GM12891 (cell line): ENCODE data around the gene VSTM2L.
"Not testable (repeated sequence)": the region's sequence is repeated elsewhere in the genome, so short reads cannot be mapped to it uniquely, and the experiment has no call there.

ENCODE experiments used
- DNase-seq: peaks from one replicate; pipeline ENCODE4 v3.0.0; 2011; ENCODE audit warnings: low spot score; ENCODE audit not compliant: insufficient read length
- FAIRE-seq: peaks from 2 replicates; lab custom pipeline; 2011; peaks lifted over from hg19 to GRCh38; lab: Jason Lieb, UNC
- PAX5 ChIP-seq: IDR thresholded peaks from 2 replicates; pipeline ENCODE4 v1.6.1; 2011; ENCODE audit warnings: low read length, moderate library complexity, mild to moderate bottlenecking; ENCODE audit not compliant: insufficient read depth, severe bottlenecking
- POLR2A ChIP-seq: IDR thresholded peaks from 2 replicates; pipeline ENCODE4 v1.6.1; 2011; ENCODE audit warnings: low read depth, low read length, control low read depth
- POLR2AphosphoS5 ChIP-seq: IDR thresholded peaks from 2 replicates; pipeline ENCODE4 v1.6.1; 2011; ENCODE audit warnings: low read depth, low read length, control low read depth
- POU2F2 ChIP-seq: IDR thresholded peaks from 2 replicates; pipeline ENCODE4 v1.6.1; 2011; ENCODE audit warnings: low read depth, mild to moderate bottlenecking, control low read depth, low read length, moderate library complexity
- SPI1 ChIP-seq: IDR thresholded peaks from 2 replicates; pipeline ENCODE4 v1.6.1; 2011; ENCODE audit warnings: low read depth, low read length, control low read depth
- TAF1 ChIP-seq: IDR thresholded peaks from 2 replicates; pipeline ENCODE4 v1.6.1; 2011; ENCODE audit warnings: low read depth, low read length, control low read depth

VSTM2L gene

GRCh38 chr20:37958856-37959520, 56.1 kb downstream of the VSTM2L start:
- TF ChIP-seq SPI1: no peak
- FAIRE-seq: no peak
- DNase-seq: no peak

DNA sequence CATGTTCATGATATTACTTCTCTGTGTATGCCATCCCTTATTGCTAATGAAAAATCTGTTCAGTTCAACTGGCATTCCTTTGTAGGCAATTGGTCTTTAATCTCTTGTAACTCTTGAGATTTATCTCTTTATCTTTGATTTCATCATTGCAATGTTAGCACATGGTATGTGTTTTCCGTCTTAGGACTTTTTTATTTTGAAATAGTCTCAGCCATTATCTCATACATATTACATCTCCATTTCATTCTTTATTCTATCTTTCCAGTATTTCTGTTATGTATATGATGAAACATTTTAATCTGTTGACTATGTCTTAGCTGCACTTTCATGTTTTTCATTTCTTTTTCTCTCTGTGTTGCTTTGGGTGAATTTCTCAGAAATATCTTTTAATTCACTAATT, 58.1 kb downstream of the VSTM2L start:
- TF ChIP-seq POU2F2: no peak
- TF ChIP-seq POLR2AphosphoS5: no peak
- no peak for TF ChIP-seq POLR2A
- no peak for TF ChIP-seq PAX5
- TF ChIP-seq TAF1: no peak
- no peak for TF ChIP-seq SPI1
- no peak for DNase-seq
- no peak for FAIRE-seq

GRCh38 chr20:37963483-37963882, 60.6 kb downstream of the VSTM2L start:
- FAIRE-seq, DNase-seq: not testable (repeated sequence)

- FAIRE-seq (no peak), DNase-seq (no peak)
- TF ChIP-seq TAF1 (no peak), PAX5 (no peak), POLR2A (no peak), SPI1 (no peak), POU2F2 (no peak), POLR2AphosphoS5 (no peak)
Observed at GRCh38 chr20:37968841-37969401, 66.0 kb downstream of the VSTM2L start.

- DNase-seq (no peak), FAIRE-seq (no peak)
Observed at GRCh38 chr20:37969949-37970855, 67.3 kb downstream of the VSTM2L start.

GRCh38 chr20:37970856-37971245, 67.9 kb downstream of the VSTM2L start:
- TF ChIP-seq POU2F2: no peak
- TF ChIP-seq POLR2AphosphoS5: no peak
- TF ChIP-seq POLR2A: no peak
- TF ChIP-seq TAF1: no peak
- TF ChIP-seq SPI1: no peak
- TF ChIP-seq PAX5: no peak
- FAIRE-seq: no peak
- no peak for DNase-seq

More at GRCh38 chr20:37969949-37970855, 67.3 kb downstream of the VSTM2L start:
- TF ChIP-seq TAF1: no peak
- TF ChIP-seq POLR2AphosphoS5: no peak
- no peak for TF ChIP-seq POLR2A
- TF ChIP-seq POU2F2: no peak
- TF ChIP-seq PAX5: no peak
- TF ChIP-seq SPI1: no peak

GRCh38 chr20:37971561-37972127, 68.7 kb downstream of the VSTM2L start:
- TF ChIP-seq POU2F2: no peak
- no peak for TF ChIP-seq POLR2A
- TF ChIP-seq SPI1: no peak
- no peak for TF ChIP-seq POLR2AphosphoS5
- TF ChIP-seq PAX5: no peak
- no peak for DNase-seq
- FAIRE-seq: no peak

- TF ChIP-seq TAF1 (no peak), SPI1 (no peak), POLR2AphosphoS5 (no peak), POU2F2 (no peak), PAX5 (no peak), POLR2A (no peak)
- FAIRE-seq: no peak
- no peak for DNase-seq
Observed at GRCh38 chr20:37972256-37973058, 69.5 kb downstream of the VSTM2L start.

DNA sequence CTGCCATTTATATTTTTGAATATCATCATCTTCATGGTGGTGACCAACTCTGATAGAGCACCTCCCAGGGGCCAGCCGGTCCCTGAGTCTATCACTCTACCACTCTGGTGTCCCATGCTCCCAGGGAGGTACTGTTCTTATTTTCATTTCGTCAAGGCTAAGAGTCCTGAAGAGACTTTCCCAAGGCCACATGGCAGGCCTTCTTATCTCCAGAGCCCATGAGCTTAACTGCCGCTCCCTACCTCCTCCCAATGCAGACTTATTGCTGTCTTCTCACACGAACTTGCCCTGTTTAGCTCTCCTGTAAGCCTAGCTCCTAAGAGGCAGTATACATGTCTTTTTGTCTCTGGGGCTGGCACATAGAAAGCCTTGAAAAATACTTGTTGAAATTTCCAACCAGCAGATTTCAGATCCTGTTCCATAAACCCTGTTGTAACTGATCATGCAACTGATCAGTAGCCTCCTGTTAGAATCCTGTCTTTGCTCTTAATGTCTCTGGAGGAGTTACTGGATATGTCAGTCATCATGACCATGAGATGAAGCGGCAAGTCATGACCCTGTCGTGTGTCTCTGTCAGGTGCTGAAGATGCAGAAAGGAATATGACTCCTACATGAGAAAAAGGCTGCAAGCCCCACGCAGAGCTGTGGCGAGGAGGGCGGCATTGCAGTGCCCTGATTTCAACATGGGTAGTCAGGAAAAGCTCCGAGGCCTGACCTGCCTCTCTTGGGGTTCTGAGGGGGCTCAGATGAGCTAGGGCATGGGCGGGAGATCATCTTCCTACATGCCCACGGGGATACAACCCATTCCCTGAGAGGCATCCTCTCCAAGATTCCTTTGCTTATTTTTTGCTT, 70.4 kb downstream of the VSTM2L start:
- FAIRE-seq: no peak
- no peak for TF ChIP-seq PAX5
- no peak for TF ChIP-seq TAF1
- TF ChIP-seq POLR2A: no peak
- TF ChIP-seq POU2F2: no peak
- TF ChIP-seq POLR2AphosphoS5: no peak
- no peak for TF ChIP-seq SPI1
- no peak for DNase-seq
